Spleen (tissue), 7 donors: ENCODE measurements around the gene CHKB.

ENCODE experiments used
- POLR2A ChIP-seq, 3 donors: fragments of 450-650 bp; IDR thresholded peaks; one replicate each; pipeline ENCODE4 v1.5.1; 2017; ENCODE audit warnings: antibody characterized with exemption in 3 of 3, mild to moderate bottlenecking in 1 of 3
- POLR2AphosphoS5 ChIP-seq, 3 donors: sonication (generic); formaldehyde crosslinking; IDR thresholded peaks; one replicate each; pipeline ENCODE4 v1.5.1; 2017; ENCODE audit warnings: antibody characterized with exemption in 3 of 3
- TF ChIP-seq, protein P1 (sequence below), 11 experiments: fragments of 200-600 bp in 7 of 11; fragments of 450-650 bp in 4 of 11; sonication (generic) in 4 of 11; IDR thresholded peaks in 8 of 11; conservative IDR thresholded peaks in 3 of 11; 1 replicate in 7 of 11; 2 replicates in 4 of 11; pipeline versions ENCODE4 v1.4.0 to v1.8.0; 2016 to 2021; ENCODE audit warnings: antibody characterized with exemption in 11 of 11, inconsistent platforms in 4 of 11, mild to moderate bottlenecking in 1 of 11
- donor health status: DM: no; HTN: no; CAD: no; lungs with moderate emphysema.
- donor health status: DM: no; HTN: no; CAD: no.
- donor health status: DM: no; HTN: no; CAD: no.

- TF ChIP-seq, protein P1, sequence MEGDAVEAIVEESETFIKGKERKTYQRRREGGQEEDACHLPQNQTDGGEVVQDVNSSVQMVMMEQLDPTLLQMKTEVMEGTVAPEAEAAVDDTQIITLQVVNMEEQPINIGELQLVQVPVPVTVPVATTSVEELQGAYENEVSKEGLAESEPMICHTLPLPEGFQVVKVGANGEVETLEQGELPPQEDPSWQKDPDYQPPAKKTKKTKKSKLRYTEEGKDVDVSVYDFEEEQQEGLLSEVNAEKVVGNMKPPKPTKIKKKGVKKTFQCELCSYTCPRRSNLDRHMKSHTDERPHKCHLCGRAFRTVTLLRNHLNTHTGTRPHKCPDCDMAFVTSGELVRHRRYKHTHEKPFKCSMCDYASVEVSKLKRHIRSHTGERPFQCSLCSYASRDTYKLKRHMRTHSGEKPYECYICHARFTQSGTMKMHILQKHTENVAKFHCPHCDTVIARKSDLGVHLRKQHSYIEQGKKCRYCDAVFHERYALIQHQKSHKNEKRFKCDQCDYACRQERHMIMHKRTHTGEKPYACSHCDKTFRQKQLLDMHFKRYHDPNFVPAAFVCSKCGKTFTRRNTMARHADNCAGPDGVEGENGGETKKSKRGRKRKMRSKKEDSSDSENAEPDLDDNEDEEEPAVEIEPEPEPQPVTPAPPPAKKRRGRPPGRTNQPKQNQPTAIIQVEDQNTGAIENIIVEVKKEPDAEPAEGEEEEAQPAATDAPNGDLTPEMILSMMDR (IDR thresholded peaks at IDR 0.05 in 8 of 11, conservative IDR thresholded peaks at IDR 0.05 in 3 of 11): no peak
- TF ChIP-seq POLR2A (IDR thresholded peaks at IDR 0.05) (no peak), POLR2AphosphoS5 (IDR thresholded peaks at IDR 0.05) (no peak)
These were observed 21.0 kb upstream of the CHKB start for GRCh38 chr22:50603511-50604255.
